NCI-H1694 (cell line): ENCODE measurements around the gene TTLL13.

Experiments used
- DNase-seq: peaks from one replicate; lab custom pipeline; 2025; lab: John Stamatoyannopoulos, UW

TTLL13 gene

DNA sequence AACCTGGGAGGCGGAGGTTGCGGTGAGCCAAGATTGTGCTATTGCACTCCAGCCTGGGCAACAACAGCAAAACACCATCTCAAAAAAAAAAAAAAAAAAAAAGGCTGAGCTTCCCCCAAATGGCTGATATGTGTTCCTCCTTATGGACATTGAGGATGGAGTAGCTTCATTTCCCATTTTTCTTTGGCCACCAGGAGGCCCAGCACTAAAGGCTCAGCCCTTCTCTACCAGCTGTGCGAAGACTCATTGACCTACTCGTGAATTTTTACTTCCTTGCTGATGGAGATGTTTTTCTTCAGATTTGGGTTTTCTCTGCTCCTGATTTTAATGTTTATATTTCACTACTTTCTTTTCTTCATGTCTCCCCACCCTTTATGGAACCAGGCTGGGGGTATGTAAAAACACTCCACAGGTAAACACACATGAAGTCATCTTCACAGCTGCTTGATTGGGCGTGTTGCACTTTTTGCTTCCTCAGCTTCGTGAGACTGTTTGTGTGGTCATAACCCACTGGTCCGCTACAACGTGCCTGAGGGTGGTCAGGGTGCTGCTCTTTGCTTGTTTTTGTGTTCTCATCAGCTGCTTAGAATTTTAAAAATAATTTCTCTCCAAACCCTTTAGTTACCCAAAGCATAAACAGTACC, 34.7 kb upstream of the TTLL13 start:
- DNase-seq = no peak

DNA sequence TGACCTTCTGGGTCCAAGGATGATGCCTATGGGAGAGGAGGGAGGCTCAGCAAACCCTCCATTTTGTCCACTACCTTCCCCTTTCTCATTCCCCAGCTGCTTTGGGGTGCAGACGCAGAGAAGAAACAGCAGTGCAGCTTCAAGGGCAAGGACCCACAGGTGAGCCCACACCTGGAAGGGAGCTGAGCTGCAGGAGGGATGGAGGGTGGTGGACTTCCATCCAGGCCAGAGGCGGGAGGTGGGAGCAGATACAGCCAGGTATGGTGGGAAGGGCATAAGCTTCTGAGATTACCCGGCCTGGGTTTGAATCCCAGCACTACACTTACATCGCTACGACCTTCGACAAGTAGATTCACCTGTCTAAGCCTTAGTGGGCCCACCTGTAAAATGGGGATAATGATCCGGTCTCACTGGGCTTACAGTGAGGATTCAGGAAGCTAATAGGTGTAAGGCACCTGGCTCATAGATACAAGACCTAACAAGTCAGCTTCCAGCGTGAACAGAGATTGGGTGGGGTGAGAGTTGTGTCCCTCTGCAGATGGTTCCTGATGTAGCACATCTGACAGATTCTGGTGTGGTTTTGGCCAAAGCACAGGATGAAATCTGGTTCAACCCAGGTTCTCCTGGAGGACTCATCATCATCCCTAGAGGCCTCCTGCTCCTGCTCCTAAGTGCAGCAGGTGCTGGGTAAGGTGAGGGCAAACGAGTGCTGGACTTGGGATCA, 31.5 kb upstream of the TTLL13 start:
- DNase-seq = no peak

DNA sequence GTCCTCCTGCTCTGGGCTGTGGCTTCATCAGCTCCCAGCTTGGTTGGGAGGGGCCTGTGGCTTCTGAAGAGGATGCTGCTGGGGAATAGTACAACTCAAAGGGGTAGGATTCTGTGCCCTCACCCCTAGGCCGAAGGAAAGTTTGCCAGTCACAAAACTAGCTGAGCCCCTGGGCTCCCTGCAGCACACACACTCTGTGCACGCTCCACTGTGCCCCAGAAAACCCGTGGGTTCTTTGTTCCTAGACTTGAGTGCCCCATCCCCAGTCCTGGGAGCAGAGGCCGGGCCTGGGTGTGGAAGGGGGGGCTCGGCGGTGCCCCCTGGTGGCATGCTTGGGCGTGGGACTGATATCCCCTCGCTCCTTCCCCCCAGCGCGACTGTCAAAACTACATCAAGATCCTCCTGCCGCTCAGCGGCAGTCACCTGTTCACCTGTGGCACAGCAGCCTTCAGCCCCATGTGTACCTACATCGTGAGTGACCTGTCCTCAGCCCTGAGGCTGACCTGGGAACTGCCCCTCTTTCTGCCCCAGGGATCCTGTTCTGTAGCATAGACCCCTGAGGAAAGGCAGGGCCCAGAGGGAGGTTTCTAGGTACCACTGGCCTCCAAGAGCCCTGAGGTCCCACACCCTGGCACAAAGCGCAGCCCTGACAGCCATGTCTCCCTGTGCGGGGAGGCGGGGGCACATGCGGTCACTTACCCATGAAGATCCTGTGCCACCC, 29.8 kb upstream of the TTLL13 start:
- peak; percentile 10 for DNase-seq

DNA sequence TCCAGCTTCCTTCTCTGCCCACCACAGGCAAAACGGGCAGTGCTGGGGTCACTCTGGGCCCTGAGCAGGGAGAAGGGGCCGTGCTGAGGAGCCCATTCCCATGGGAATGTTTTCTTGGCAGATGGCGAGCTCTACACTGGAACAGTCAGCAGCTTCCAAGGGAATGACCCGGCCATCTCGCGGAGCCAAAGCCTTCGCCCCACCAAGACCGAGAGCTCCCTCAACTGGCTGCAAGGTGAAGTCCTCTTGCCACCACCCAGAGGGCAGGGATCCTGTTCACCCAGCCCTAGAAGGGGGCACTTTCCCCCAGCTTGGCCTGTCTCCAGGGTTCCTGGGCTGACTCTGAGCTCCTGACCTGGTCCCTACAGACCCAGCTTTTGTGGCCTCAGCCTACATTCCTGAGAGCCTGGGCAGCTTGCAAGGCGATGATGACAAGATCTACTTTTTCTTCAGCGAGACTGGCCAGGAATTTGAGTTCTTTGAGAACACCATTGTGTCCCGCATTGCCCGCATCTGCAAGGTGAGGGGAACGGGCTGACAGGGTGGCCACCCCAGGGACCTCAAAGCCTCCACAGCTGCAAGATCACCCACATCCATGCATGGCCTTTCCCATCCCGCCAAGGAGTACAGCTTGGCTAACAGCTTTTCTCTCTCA, 28.0 kb upstream of the TTLL13 start:
- DNase-seq = peak; percentile 21

DNA sequence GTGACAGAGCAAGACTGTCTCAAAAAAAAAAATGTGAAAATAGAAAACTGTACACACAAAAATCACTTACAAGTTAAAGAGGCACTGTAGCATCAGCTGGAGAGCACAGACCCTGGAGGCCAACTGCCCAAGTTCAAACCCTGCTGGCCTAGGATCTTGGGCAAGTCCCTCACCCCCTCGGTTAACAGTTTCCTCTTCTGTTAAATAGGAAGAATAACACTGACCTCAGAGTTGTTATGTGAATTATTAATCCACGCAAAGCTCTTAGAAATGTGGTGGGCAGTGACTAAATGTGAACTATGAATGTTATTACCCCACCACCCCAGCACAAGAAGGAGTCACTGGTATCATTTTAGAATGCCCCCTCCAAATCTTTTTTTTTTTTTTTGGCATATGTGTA, 26.8 kb upstream of the TTLL13 start:
- no peak for DNase-seq

DNA sequence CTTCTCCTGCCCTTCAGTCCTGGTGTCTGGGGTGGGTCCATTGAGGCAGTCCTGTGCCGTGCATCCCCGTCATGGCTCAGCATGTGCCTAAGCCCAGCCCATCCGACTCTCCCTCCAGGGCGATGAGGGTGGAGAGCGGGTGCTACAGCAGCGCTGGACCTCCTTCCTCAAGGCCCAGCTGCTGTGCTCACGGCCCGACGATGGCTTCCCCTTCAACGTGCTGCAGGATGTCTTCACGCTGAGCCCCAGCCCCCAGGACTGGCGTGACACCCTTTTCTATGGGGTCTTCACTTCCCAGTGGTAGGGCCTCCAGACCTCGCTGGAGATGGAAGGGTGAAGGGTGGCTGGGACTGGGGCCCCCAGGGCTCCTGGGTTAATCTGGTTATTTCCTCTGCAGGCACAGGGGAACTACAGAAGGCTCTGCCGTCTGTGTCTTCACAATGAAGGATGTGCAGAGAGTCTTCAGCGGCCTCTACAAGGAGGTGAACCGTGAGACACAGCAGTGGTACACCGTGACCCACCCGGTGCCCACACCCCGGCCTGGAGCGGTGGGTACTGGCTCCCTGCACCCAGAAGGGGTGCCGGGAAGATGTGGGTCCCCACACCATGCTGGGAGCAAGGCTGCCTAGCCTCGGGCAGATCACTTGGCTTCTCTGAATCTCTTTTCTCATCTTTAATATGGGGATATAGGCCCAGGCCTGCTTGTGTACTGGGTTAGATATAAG, 25.8 kb upstream of the TTLL13 start:
- no peak for DNase-seq

DNA sequence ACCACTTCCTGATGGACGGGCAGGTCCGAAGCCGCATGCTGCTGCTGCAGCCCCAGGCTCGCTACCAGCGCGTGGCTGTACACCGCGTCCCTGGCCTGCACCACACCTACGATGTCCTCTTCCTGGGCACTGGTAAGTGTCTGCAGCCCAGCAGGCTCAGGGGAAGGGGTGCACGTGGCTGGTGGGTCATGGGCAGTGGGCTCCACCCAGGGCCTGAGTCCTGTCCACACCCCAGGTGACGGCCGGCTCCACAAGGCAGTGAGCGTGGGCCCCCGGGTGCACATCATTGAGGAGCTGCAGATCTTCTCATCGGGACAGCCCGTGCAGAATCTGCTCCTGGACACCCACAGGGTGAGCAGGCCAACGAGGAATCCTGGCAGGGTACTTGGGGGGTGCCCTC, 24.3 kb upstream of the TTLL13 start:
- no peak for DNase-seq

DNA sequence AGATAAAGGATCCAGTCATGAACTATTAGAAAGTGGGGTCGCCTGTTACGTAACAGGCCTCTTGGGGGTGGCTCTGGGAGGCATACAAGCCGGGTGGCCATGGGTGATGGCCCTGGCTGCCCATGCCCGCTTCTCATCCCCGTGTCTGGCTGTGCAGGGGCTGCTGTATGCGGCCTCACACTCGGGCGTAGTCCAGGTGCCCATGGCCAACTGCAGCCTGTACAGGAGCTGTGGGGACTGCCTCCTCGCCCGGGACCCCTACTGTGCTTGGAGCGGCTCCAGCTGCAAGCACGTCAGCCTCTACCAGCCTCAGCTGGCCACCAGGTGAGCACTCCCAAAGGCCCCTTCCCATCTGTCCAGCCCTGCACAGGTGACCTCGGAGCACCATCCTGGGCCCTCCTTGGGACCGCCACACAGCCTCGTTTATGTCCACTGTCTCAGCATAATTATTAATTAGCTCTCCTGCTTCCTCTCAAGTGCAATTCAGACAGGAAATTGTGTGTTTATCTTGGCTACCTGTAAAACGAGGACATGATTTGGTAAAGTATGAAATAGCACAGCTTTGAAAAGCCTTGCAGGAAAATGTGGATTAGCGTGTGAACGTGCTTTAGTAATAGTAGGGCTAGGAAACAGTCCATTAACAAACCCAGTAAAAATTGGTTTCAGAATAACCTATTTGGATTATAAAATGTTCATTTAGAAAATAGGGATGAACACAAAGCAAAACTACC, 23.7 kb upstream of the TTLL13 start:
- no peak for DNase-seq

DNA sequence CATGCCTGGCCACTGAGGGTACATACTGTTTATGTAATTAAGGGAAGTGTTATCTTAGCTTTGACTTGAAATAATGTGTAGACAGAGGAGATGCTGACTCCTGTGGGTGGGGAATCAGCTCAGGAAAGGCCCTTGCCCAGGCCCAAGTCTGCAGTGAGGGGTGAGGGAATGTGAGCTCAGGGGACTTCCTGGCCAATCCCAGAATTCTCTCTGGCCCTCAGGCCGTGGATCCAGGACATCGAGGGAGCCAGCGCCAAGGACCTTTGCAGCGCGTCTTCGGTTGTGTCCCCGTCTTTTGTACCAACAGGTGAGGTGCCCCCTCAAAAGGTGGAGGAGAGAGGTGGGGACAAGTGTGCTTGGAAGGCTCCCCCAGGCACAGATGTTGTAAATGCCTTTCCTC, 22.0 kb upstream of the TTLL13 start:
- DNase-seq = no peak

DNA sequence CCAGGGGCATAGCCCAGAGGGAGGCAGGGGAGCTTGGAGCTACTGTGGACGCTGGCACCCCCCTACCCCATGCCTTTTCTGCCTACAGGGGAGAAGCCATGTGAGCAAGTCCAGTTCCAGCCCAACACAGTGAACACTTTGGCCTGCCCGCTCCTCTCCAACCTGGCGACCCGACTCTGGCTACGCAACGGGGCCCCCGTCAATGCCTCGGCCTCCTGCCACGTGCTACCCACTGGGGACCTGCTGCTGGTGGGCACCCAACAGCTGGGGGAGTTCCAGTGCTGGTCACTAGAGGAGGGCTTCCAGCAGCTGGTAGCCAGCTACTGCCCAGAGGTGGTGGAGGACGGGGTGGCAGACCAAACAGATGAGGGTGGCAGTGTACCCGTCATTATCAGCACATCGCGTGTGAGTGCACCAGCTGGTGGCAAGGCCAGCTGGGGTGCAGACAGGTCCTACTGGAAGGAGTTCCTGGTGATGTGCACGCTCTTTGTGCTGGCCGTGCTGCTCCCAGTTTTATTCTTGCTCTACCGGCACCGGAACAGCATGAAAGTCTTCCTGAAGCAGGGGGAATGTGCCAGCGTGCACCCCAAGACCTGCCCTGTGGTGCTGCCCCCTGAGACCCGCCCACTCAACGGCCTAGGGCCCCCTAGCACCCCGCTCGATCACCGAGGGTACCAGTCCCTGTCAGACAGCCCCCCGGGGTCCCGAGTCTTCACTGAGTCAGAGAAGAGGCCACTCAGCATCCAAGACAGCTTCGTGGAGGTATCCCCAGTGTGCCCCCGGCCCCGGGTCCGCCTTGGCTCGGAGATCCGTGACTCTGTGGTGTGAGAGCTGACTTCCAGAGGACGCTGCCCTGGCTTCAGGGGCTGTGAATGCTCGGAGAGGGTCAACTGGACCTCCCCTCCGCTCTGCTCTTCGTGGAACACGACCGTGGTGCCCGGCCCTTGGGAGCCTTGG, 21.3 kb upstream of the TTLL13 start:
- DNase-seq = no peak

DNA sequence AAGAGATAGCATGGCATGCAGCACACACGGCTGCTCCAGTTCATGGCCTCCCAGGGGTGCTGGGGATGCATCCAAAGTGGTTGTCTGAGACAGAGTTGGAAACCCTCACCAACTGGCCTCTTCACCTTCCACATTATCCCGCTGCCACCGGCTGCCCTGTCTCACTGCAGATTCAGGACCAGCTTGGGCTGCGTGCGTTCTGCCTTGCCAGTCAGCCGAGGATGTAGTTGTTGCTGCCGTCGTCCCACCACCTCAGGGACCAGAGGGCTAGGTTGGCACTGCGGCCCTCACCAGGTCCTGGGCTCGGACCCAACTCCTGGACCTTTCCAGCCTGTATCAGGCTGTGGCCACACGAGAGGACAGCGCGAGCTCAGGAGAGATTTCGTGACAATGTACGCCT, 20.4 kb upstream of the TTLL13 start:
- no peak for DNase-seq

DNA sequence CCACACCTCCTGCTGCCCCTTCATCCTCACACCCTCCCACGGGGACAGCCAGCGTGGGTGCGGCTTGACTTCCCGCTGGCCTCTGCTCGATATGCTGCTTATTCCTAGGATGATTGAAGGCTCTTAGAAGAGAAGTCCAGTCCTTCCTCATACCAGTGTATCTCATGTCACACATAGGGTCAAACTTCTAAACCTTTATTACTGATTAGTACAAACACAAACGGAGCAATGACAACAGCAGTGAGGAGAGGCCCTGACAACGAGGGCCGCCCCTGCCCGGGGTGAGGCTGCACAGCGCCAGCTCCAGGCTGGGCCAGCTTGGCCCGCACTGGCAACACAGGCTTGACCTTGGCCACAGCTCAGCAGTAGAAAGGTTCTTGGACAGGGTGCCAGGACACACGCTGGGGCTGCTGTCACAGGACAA, 19.3 kb upstream of the TTLL13 start:
- no peak for DNase-seq

DNA sequence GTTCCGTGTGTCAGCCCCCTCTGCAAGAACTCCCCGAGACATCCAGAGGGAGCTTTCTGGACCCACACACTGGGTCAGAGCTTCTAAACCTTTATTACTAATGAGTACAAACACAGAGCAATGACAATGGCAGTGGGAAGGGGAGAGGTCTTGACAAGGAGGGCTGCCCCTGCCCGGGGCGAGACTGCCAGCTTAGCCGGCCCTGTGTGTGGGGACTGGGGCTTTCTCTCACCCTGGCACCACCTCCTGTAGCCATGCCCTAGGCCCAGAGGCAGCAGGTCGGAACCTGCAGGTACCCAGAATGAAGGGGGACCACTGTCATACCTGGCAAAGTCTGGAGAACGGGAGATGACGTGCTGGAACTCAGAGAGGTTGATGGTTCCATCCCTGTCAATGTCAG, 18.7 kb upstream of the TTLL13 start:
- no peak for DNase-seq

DNA sequence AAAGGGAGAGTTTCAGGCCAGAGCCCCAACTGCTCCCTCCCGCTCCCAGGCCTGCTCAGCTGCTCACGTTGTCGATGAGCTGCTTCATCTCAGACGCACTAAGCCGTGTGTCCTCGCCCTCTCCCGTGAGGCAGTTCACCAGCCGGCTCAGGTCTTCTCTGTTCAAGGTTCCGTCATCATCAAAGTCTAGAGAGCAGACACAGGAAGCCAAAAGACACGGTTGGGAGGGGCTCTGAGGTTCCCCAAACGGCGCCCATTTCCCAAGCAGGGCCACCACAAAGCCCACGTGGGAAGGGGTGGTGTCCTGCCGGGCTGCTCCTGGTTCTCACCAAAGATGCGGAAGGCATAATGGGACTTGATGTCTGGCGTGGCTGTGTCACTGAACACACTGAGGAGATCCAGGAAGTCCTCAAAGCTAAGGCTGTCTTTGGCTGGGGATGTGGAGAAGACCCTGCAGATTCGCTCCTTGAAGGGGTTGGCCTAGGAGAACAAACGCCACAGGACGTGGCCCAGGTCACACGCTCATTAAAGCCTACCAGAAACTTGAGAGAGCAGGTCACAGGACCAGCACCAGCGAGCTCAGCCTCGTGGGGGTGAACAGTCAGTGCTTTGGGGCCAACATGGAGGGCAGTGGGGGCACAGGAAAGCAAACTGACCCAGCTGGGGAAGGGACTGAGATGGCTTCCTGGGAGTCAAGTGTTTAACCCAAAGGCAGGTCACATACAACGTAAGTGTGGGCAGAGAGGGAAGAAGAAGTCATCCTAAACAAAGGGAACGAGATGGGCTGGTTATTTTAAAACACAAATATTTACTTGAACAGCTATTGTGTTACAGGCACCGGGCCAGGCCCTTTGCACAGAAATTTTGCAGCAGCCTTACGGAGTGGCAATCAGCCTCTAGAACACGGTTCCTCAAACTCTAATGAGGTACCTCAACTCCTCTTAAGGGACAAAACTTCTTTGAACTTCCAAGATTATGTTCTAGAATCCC, 18.0 kb upstream of the TTLL13 start:
- no peak for DNase-seq

DNA sequence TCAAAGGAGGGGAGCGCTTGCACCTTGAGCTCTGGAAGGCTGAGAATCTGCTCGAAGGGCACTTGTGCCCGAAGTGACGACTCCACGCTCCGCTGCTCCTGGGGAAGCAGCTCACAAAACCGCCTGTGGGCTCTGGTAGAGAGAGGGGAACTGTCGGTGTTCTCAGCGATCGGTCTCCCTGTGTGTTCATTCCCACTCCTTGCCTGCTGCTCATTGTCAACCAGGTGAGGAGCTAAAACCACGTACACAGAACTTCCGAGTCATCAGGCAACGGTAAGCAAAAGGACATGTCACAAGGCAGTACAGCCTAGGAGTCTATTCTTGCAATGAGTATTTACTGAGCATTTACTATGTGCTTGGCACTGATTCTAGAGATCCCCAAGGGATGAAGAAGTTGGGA, 17.2 kb upstream of the TTLL13 start:
- no peak for DNase-seq

DNA sequence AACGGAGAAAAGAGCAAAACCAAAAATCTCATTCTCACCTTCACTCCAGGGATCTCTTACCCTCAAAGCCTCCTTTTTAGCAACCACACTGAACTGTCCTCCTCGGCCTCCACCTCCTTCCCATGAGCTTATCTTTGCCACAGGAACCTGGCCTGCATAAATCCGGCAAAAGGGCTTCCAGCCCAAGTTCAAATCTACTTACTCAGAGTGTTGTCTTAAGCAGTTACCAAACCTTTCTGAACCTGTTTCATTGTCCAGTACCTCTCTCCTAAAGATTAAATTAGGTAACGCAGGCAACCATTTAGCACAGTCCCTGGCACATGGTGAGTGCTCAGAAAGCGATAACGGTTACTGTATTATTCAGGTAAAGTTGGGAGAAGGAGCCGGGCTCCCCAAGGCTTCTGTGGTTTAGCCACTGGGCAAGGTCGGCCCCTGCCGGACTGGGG, 16.4 kb upstream of the TTLL13 start:
- DNase-seq = no peak

DNA sequence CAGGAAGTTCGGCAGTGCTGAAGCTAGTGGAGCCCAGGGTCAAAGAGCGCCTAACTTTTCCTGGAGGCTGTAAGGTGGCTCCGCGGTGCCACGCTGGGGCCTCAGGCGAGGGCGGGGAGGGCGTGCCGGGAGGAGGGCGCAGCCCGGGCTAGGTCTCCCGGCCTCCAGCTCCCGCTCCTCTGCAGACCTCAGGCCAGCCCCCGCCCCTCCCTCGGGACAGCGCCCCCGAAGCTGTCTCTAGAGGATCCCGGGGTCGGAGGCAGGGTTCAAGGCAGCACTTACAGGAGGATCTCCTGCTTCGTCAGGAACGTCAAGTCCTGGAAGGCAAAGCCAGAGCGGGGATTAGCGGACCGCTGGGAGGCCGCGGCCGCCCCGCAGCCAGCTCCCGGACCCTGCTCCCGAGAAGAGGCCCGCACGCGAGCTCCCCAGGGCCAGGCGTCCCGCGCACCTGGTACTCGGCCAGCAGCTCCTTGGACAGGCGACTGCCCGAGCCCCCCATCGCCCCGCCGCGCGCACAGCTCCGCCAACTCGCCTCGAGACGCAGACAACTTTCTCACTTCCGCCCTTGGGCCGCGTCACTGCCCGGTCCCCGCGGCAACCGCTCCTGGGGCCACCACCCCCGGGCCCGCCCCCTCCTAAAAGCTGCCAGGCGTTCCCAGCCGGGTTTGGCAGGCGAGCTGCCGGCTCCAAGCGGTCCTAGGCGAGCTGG, 15.8 kb upstream of the TTLL13 start, which contains the start of gene CIB1:
Gene CIB1 (minus strand): TSS at position 555 of the 709 bp plus-strand sequence. CDS start 56 bp downstream, at position 499.
- DNase-seq = peak; percentile 62
